Tibial artery (tissue), 4 donors: ENCODE data around the gene STK11IP.

ENCODE experiments used
- DNase-seq, 2 donors: peaks; one replicate each; pipeline ENCODE4 v3.0.0-alpha.2; 2019
- H3K27ac ChIP-seq, 2 donors: fragments of 200-600 bp; sonication (generic) in 1 of 2; 1 replicate in 1 of 2; 2 replicates in 1 of 2; pipeline ENCODE4 v1.5.1; 2018 to 2019; ENCODE audit warnings: mild to moderate bottlenecking in 1 of 2
- H3K27me3 ChIP-seq, 2 donors: fragments of 200-600 bp; sonication (generic) in 1 of 2; one replicate each; pipeline versions ENCODE4 v1.5.1 to v1.6.0; 2016 to 2019
- H3K36me3 ChIP-seq, 3 donors: fragments of 200-600 bp; sonication (generic) in 2 of 3; one replicate each; pipeline ENCODE4 v1.5.1; 2016 to 2019; ENCODE audit warnings: mild to moderate bottlenecking in 2 of 3
- H3K4me1 ChIP-seq, 4 donors: fragments of 200-600 bp; sonication (generic) in 2 of 4; 1 replicate in 3 of 4; 2 replicates in 1 of 4; pipeline ENCODE4 v1.5.1; 2016 to 2019
- H3K4me3 ChIP-seq, 2 donors: fragments of 200-600 bp; sonication (generic) in 1 of 2; 1 replicate in 1 of 2; 2 replicates in 1 of 2; pipeline ENCODE4 v1.5.1; 2018 to 2019; ENCODE audit warnings: mild to moderate bottlenecking in 2 of 2
- H3K9me3 ChIP-seq, 3 donors: fragments of 200-600 bp; sonication (generic) in 1 of 3; one replicate each; pipeline ENCODE4 v1.5.1; 2016 to 2019
- intact Hi-C: fragments of 100-400 bp; cut with DNase I; formaldehyde crosslinking; loops from one replicate; pipeline ENCODE4 v1.15.0; 2023; ENCODE audit warnings: low total_unique reads
- TF ChIP-seq, protein P1 (sequence below), 2 experiments: fragments of 200-600 bp in 1 of 2; fragments of 450-650 bp in 1 of 2; IDR thresholded peaks; one replicate each; pipeline ENCODE4 v1.5.1; 2017 to 2019; ENCODE audit warnings: antibody characterized with exemption in 2 of 2, mild to moderate bottlenecking in 1 of 2, moderate library complexity in 1 of 2

STK11IP gene

DNA sequence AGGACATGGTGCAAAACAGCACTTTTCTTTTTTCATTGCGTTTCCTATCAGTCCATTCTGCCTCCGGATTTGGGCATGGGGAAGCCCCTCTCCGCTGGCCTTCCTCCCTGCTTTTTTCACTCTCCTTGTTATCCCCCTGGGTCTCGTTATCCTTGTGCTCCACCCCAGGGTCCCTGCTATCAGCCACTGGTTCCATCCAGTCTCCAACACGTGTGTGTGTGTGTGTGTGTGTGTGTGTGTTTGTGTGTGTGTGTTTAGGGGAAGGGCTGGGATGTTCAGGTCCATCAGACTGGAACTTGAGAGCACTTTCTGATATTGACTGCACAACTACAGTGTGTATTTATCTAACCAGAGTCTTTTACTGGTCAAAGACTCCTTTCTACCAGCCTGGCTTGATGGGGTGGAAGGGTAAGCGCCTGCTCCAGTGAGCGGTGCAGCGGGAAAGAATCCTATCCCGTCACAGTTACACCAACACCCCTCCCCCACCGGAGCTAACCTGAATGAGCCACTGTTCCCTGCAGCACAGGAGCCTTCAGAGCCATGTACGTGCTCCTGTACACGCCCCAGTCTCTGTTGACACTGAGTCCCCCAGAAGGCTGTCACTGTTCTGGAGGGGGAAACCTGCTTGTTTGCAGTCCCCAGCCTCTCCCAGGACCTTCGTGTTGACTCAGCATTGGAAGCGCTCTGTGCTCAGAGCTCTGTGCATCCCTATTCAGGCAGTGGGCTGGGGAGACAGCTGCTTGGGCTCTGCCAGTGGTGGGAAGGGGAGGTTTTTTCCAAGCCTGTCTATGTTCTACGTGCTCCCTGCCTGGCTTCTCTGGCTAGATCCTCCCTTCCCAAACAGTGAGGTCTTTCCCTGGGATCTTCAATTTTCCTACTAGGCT is 20.9 kb upstream of the STK11IP start:
- Histone ChIP-seq H3K36me3 (no peaks in the 10 kb centered on the region), H3K4me3 (no peak overlapping the region), H3K4me1 (peaks cover 0 to 4% (median under 1%) of the 10 kb centered on the region in 4 donors), H3K9me3 (no peaks in the 10 kb centered on the region), H3K27me3 (peaks cover 0 to 22% of the 10 kb centered on the region in 2 donors), H3K27ac (no peak overlapping the region)
- intact Hi-C loops, result no loop called here
- TF ChIP-seq, protein P1, sequence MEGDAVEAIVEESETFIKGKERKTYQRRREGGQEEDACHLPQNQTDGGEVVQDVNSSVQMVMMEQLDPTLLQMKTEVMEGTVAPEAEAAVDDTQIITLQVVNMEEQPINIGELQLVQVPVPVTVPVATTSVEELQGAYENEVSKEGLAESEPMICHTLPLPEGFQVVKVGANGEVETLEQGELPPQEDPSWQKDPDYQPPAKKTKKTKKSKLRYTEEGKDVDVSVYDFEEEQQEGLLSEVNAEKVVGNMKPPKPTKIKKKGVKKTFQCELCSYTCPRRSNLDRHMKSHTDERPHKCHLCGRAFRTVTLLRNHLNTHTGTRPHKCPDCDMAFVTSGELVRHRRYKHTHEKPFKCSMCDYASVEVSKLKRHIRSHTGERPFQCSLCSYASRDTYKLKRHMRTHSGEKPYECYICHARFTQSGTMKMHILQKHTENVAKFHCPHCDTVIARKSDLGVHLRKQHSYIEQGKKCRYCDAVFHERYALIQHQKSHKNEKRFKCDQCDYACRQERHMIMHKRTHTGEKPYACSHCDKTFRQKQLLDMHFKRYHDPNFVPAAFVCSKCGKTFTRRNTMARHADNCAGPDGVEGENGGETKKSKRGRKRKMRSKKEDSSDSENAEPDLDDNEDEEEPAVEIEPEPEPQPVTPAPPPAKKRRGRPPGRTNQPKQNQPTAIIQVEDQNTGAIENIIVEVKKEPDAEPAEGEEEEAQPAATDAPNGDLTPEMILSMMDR (IDR thresholded peaks at IDR 0.05), result no peak
- no peak for DNase-seq

DNA sequence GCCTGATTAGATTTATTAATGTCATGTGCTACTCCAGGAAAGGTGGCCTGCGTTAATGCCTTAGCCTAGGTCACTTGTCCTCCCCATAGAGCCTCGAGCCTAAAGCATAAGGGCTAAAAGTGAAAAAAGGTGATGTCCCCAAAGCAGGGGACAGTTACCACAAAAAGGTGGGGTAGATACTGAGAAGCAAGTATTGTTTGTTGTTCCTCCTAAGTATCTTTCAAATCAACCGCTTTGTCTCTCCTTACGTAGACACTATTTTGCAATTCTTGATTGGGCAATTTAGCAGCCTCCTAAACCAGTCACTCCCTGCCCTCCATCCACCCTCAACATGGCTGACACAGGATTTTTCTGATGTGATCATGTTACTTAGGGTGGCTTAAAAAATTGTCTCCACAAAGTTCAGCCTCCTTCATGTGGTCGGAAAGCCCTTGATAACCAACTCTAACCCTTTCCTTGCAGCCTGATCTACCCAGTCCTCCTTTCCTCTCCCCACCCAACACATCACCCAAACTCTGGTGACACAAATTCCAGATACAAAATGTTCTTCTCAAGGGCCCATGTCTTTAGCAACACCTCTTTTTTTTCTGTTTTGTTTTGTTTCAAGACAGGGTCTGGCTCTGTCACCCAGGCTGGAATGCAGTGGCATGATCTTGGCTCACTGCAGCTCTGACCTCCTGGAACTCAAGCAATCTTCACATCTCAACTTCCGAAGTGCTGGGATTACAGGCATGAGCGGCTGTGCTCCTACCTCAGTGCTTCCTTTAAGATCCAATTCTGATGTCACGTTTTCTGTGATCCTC is 18.6 kb upstream of the STK11IP start:
- Histone ChIP-seq H3K4me1 (no peaks in the 10 kb centered on the region), H3K9me3 (no peaks in the 10 kb centered on the region), H3K4me3 (no peak overlapping the region), H3K27ac (no peak overlapping the region), H3K27me3 (peaks cover 0 to 22% of the 10 kb centered on the region in 2 donors), H3K36me3 (no peaks in the 10 kb centered on the region)
- intact Hi-C loops, result no loop called here
- DNase-seq, result no peak
- TF ChIP-seq, protein P1 (IDR thresholded peaks at IDR 0.05), result no peak

DNA sequence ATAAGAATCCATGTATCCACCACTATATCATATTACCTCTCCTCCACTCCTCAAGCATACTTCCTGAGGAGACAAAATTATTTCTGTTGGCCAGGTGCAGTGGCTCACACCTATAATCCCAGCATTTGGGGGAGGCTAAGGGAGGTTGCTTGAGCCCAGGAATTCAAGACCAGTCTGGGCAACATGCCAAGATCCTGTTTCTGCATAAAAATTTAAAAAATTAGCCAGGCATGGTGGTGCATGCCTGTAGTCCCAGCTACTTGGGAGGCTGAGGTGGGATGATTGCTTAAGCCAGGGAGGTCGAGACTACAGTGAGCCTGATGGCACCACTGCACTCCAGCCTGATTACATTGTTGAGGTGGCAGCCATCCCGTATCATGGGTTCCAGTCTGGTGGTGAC is 16.3 kb upstream of the STK11IP start:
- intact Hi-C loops, result no loop called here
- Histone ChIP-seq H3K27ac (no peak overlapping the region), H3K27me3 (peaks cover 0 to 8% of the 10 kb centered on the region in 2 donors), H3K36me3 (no peaks in the 10 kb centered on the region), H3K9me3 (no peaks in the 10 kb centered on the region), H3K4me1 (no peaks in the 10 kb centered on the region), H3K4me3 (no peak overlapping the region)
- TF ChIP-seq, protein P1 (IDR thresholded peaks at IDR 0.05), result no peak
- no peak for DNase-seq

DNA sequence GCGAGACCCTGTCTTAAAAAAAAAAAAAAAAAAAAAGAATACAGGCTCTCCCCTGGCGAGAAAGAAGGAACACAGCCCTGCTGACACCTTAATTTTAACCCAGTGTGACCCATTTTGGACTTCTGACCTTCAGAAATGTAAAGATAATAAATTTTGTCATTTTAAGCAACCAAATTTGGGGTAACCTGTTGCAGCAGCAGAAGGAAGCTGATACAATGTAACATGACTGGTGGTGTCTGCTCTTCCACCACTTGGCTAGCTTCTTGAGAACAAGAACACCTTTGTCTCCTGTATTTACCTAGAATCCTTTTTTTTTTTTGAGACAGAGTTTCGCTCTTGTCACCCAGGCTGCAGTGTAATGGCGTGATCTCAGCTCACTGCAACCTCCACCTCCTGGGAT is 6.6 kb upstream of the STK11IP start:
- TF ChIP-seq, protein P1 (IDR thresholded peaks at IDR 0.05), result no peak
- intact Hi-C loops, result no loop called here

DNA sequence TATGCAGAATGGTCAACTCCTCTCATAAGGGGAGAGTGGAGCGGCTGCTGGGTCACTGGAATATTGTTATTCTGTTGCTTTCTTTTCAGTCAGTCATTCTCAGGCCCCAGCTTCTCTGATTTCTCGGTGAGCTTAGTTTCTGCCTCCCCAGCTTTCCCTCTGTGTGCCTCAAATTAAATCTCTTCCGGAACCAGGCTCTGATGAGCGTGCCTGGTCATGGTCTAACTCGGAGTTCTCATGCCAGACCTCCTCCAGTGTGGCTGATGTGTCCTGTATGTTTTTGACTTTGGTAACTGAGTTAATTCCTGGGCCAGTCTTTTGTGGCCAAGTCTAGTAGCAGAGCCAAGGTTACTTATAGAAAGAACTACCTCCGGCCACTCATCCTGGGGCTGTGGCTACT is 4.9 kb upstream of the STK11IP start:
- peaks cover 0 to 10% (median 6%) of the 10 kb centered on the region in 4 donors for H3K4me1 ChIP-seq
- H3K9me3 ChIP-seq, result no peaks in the 10 kb centered on the region
- H3K27ac ChIP-seq, result no peak overlapping the region
- intact Hi-C loops, result no loop called here
- TF ChIP-seq, protein P1 (IDR thresholded peaks at IDR 0.05), result no peak
- no peaks in the 10 kb centered on the region for H3K36me3 ChIP-seq
- H3K27me3 ChIP-seq, result no peaks in the 10 kb centered on the region
- no peak for DNase-seq
- no peak overlapping the region for H3K4me3 ChIP-seq

More for the DNA sequence above, 6.6 kb upstream of the STK11IP start:
- Histone ChIP-seq H3K27me3 (no peaks in the 10 kb centered on the region), H3K4me1 (peaks cover 0 to under 1% (median under 1%) of the 10 kb centered on the region in 4 donors), H3K9me3 (no peaks in the 10 kb centered on the region), H3K27ac (no peak overlapping the region), H3K36me3 (no peaks in the 10 kb centered on the region), H3K4me3 (no peak overlapping the region)
- no peak for DNase-seq
